PC-9 (cell line): ENCODE measurements around the gene CRYBA1. TPM values are rescaled to one million over a fixed set of nuclear protein-coding genes. Genes with fewer than 3 reads are reported as not detected.
A peak's percentile ranks its signal among the peaks of the same experiment; 100 is the strongest.
"Not testable (repeated sequence)": the region's sequence is repeated elsewhere in the genome, so short reads cannot be mapped to it uniquely, and the experiment has no call there.

Experiments used
- BruUV-seq: library from RNA; stranded (reverse); fragments of 400-500 nt; replicated peaks from 2 replicates; lab custom pipeline; 2021; lab: Mats Ljungman, UMichigan
- CTCF ChIA-PET: fragments of 300-600 bp; sonication (Branson Sonifier 250); formaldehyde crosslinking; loops from one replicate; lab custom pipeline; 2022; ENCODE audit warnings: antibody characterized with exemption; lab: Charles Lee
- POLR2A ChIA-PET: fragments of 300-600 bp; sonication (Branson Sonifier 250); formaldehyde crosslinking; loops from one replicate; lab custom pipeline; 2022; ENCODE audit warnings: antibody characterized with exemption; ENCODE audit not compliant: unreplicated experiment; lab: Charles Lee
- DNase-seq, 2 experiments: peaks; one replicate each; pipeline versions ENCODE4 v3.0.0 to v3.0.0-alpha.2; 2015 to 2022; ENCODE audit warnings: mixed read lengths in 1 of 2
- H2AFZ ChIP-seq: fragments of 200-600 bp; sonication (generic); 2 replicates; pipeline ENCODE4 v1.8.1; 2017; ENCODE audit warnings: antibody characterized with exemption
- H3F3A ChIP-seq: fragments of 200-600 bp; sonication (generic); 2 replicates; pipeline ENCODE4 v1.8.1; 2017; ENCODE audit warnings: antibody characterized with exemption, mild to moderate bottlenecking, low read depth; ENCODE audit not compliant: insufficient read depth
- H3K27ac ChIP-seq: fragments of 200-600 bp; sonication (generic); 2 replicates; pipeline ENCODE4 v1.6.1; 2016; ENCODE audit warnings: mixed run types
- H3K27me3 ChIP-seq: fragments of 200-600 bp; sonication (generic); 2 replicates; pipeline ENCODE4 v1.6.1; 2016; ENCODE audit warnings: low read depth, mixed run types; ENCODE audit not compliant: insufficient read depth
- H3K36me3 ChIP-seq: fragments of 200-600 bp; sonication (generic); 2 replicates; pipeline ENCODE4 v1.6.1; 2016; ENCODE audit warnings: low read depth, mixed run types
- H3K4me1 ChIP-seq: fragments of 200-600 bp; sonication (generic); replicated peaks from 2 replicates; pipeline ENCODE4 v1.6.1; 2016; ENCODE audit warnings: mixed run types; ENCODE audit not compliant: insufficient read depth
- H3K4me2 ChIP-seq: fragments of 200-600 bp; sonication (generic); 2 replicates; pipeline ENCODE4 v1.6.1; 2017; ENCODE audit warnings: mixed run types
- H3K4me3 ChIP-seq: fragments of 200-600 bp; sonication (generic); 2 replicates; pipeline ENCODE4 v1.6.1; 2016; ENCODE audit warnings: mixed run types
- H3K79me2 ChIP-seq: fragments of 200-600 bp; sonication (generic); 2 replicates; pipeline ENCODE4 v1.6.1; 2017; ENCODE audit warnings: low read depth, mixed run types
- H3K9me2 ChIP-seq: fragments of 200-600 bp; sonication (generic); 2 replicates; pipeline ENCODE4 v1.8.1; 2017; ENCODE audit warnings: mild to moderate bottlenecking; ENCODE audit not compliant: insufficient read depth
- H3K9me3 ChIP-seq: fragments of 200-600 bp; sonication (generic); 2 replicates; pipeline ENCODE4 v1.8.1; 2016; ENCODE audit warnings: low read depth; ENCODE audit not compliant: insufficient read depth
- H4K20me1 ChIP-seq: fragments of 200-600 bp; sonication (generic); 2 replicates; pipeline ENCODE4 v1.8.1; 2017; ENCODE audit not compliant: insufficient read depth
- CTCF ChIP-seq: fragments of 200-600 bp; sonication (generic); conservative IDR thresholded peaks from 2 replicates; pipeline ENCODE4 v1.6.1; 2017; ENCODE audit warnings: mixed run types, antibody characterized with exemption, mild to moderate bottlenecking, moderate library complexity
- EZH2 ChIP-seq: fragments of 200-600 bp; sonication (generic); IDR thresholded peaks from 2 replicates; pipeline ENCODE4 v1.8.0; 2017; ENCODE audit warnings: antibody characterized with exemption, low read depth
- intact Hi-C: fragments of 100-400 bp; cut with micrococcal nuclease; formaldehyde crosslinking; loops from one replicate; pipeline ENCODE4 v1.10.0; 2022; ENCODE audit not compliant: unreplicated experiment
- total RNA-seq: library from RNA; stranded (reverse); gene quantifications from 2 replicates; pipeline ENCODE4 v1.2.3, GENCODE V29; 2021

The CRYBA1 gene
- total RNA-seq, 1 experiment from 2014 or later, result not detected

- H3K27me3 ChIP-seq, result no peaks in the 10 kb centered on the region
- intact Hi-C loops, result no loop called here
- H3K4me3 ChIP-seq, result no peak overlapping the region
- H3F3A ChIP-seq, result peaks cover 91% of the 10 kb centered on the region
- H3K9me3 ChIP-seq, result no peaks in the 10 kb centered on the region
- H3K4me2 ChIP-seq, result no peak overlapping the region
- DNase-seq, result no peak
- peaks cover 21% of the 10 kb centered on the region; the same call in 1 of the 2 replicates for H4K20me1 ChIP-seq
- peaks cover 23% of the 10 kb centered on the region for H3K36me3 ChIP-seq
- BruUV-seq, result no TSS peak
- H2AFZ ChIP-seq, result no peak overlapping the region
- POLR2A ChIA-PET, result interaction anchor here (0.5 to 0.6 kb wide), 3 partner anchors 112 to 380 kb away, joined by 3 to 5 read pairs (median 3); no protein-coding TSS in a partner anchor
- no peak for TF ChIP-seq CTCF
- TF ChIP-seq EZH2, result no peak
- H3K79me2 ChIP-seq, result peaks cover 3% of the 10 kb centered on the region; the same call in 1 of the 2 replicates
- H3K9me2 ChIP-seq, result no peaks in the 10 kb centered on the region
- CTCF ChIA-PET, result interaction anchor here (0.5 to 1.2 kb wide), 3 partner anchors 78 to 140 kb away, joined by 4 to 6 read pairs (median 5); no protein-coding TSS in a partner anchor
- peaks cover 2% of the 10 kb centered on the region; the same call in 1 of the 2 replicates for H3K4me1 ChIP-seq
- H3K27ac ChIP-seq, result peak overlapping the region; percentile 17; the same call in 1 of the 2 replicates
Observed at GRCh38 chr17:29256735-29257466, 10.2 kb downstream of the CRYBA1 start.

- Histone ChIP-seq H4K20me1 (peaks cover 21% of the 10 kb centered on the region; the same call in 1 of the 2 replicates), H3K9me2 (no peaks in the 10 kb centered on the region), H3K79me2 (peaks cover 3% of the 10 kb centered on the region; the same call in 1 of the 2 replicates), H3K4me3 (no peak overlapping the region), H2AFZ (no peak overlapping the region), H3K4me1 (no peaks in the 10 kb centered on the region), H3K4me2 (no peak overlapping the region), H3K27me3 (no peaks in the 10 kb centered on the region), H3F3A (peaks cover 95% of the 10 kb centered on the region), H3K36me3 (peaks cover 25% of the 10 kb centered on the region), H3K27ac (no peak overlapping the region), H3K9me3 (no peaks in the 10 kb centered on the region)
- no peak for DNase-seq
- intact Hi-C loops, result no loop called here
- BruUV-seq, result no TSS peak
- ChIA-PET CTCF (interaction anchor here (0.7 to 1.2 kb wide), 3 partner anchors 112 to 294 kb away, joined by 4 to 5 read pairs (median 5); no protein-coding TSS in a partner anchor), POLR2A (interaction anchor here (0.6 kb wide), 2 partner anchors 136 to 381 kb away, joined by 3 read pairs; no protein-coding TSS in a partner anchor)
- TF ChIP-seq EZH2, result no peak
- TF ChIP-seq CTCF, result no peak
Observed at GRCh38 chr17:29257756-29258155, 11.1 kb downstream of the CRYBA1 start.

- peaks cover 28% of the 10 kb centered on the region for H3K79me2 ChIP-seq
- H3K36me3 ChIP-seq, result peaks cover 56% of the 10 kb centered on the region
- POLR2A ChIA-PET, result no interaction called here
- no peaks in the 10 kb centered on the region for H3K27me3 ChIP-seq
- H3K27ac ChIP-seq, result no peak overlapping the region
- no peak overlapping the region for H3K4me2 ChIP-seq
- H2AFZ ChIP-seq, result no peak overlapping the region
- no peaks in the 10 kb centered on the region for H3K4me1 ChIP-seq
- H4K20me1 ChIP-seq, result peaks cover 47% of the 10 kb centered on the region
- CTCF ChIA-PET, result no interaction called here
- no peak overlapping the region for H3K4me3 ChIP-seq
- H3F3A ChIP-seq, result peaks cover 90% of the 10 kb centered on the region
- intact Hi-C loops, result no loop called here
- no peak for DNase-seq
- no TSS peak for BruUV-seq
- no peak for TF ChIP-seq CTCF
- no peak for TF ChIP-seq EZH2
- H3K9me3 ChIP-seq, result no peaks in the 10 kb centered on the region
- no peaks in the 10 kb centered on the region for H3K9me2 ChIP-seq
Observed at GRCh38 chr17:29263916-29264315, 17.3 kb downstream of the CRYBA1 start.

GRCh38 chr17:29271980-29272379 lies 25.3 kb downstream of the CRYBA1 start:
- H3K4me1 ChIP-seq, DNase-seq, H3K9me2 ChIP-seq, CTCF ChIA-PET, H3K27ac ChIP-seq, H3K4me2 ChIP-seq, H3K27me3 ChIP-seq, H2AFZ ChIP-seq, H3K4me3 ChIP-seq, BruUV-seq, intact Hi-C loops, POLR2A ChIA-PET, H3K9me3 ChIP-seq: not testable (repeated sequence)
- Histone ChIP-seq H3F3A (peaks cover 89% of the 10 kb centered on the region), H3K79me2 (peaks cover 88% of the 10 kb centered on the region), H3K36me3 (peaks cover 57% of the 10 kb centered on the region), H4K20me1 (peaks cover 92% of the 10 kb centered on the region)
